Measurements from ENCODE around the gene NUP93.
A peak's percentile ranks its signal among the peaks of the same experiment; 100 is the strongest.

NUP93 gene
- 65.7 to 122 (median 73.3) reads per million in 4 experiments for total RNA-seq

DNA sequence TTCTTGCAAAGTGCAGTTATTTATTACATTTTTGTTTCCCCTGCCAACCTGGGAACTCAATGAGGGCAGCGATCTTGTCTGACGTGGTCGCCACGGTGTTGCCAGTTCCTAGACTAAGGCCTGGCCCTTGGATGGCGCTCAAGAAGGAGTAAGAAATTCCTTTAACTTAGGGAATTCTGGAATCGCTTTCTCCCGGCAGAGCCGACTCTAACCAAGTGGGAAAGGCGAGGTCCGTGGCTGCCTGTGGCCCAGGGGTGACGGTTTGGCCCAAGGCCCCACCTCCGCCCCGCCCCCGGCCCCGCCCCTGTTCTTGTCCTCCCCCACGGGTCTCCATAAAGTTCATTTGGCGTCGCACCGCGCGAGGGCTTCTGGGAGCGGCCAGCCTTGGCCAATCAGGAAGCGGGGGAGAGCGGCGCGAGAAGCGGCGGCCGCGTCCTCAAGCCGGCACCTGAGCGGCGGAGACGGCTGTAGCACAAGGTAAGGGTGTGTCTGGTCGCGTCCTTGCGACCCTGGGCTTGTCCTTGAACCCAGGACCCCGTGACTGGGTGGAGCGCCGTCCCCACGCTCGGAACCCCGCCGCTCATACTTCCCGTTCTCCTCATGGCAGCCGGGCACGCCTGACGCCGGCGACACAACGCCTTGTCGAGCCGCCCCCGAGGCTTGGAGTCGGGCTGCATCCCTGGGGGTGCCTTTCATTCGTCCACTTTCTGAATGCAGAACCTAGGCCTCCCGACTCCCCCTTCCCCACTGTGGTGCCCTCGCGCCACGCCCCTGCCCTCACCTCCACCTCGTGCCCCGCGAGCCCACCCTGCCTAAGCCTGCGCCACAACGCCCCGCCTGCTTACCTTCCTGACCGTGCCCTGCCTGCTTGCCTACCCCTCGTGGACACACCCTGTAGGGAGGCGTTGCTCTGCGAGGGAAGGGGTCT lies at the start of gene NUP93:
TSS of gene NUP93 (plus strand) at position 395 of the 928 bp plus-strand sequence. CDS start 18,119 bp downstream, outside the sequence.
- peak; percentile 90 for DNase-seq

DNA sequence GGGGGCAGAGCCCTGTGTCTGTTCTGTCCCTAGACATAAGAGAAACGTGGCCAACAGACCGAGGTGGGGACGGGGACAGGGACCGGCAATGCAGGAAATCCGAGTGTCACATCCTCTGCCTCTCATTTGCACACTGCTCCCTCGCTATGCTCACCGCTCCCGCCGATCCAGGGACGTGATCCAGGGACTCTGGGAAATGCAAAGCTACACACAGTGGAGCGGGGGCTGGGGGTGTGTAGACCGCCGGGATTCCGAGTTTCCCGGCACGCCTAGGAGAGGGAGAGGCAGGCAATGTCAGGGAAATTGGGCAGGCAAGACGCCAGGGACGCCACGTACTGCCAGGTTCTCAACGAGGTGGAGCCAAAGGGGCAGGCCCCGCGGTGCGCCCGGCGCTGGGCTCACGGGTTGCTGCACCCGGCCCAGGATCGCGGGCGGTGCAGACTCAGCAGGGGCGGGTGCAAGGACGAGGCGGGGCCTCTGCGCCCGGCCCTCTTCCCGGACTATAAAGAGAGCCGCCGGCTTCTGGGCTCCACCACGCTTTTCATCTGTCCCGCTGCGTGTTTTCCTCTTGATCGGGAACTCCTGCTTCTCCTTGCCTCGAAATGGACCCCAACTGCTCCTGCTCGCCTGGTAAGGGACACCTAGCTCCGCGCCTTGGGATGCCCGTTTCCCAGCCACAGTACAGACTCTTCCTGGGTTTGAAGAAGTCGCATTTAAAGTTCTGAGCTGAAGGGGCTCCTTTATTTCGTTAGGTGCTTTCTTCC lies 47.8 kb upstream of the NUP93 start, which contains the start of gene MT1X:
TSS of gene MT1X (plus strand) at position 532 of the 764 bp plus-strand sequence. CDS start at position 603, 71 bp downstream.
- DNase-seq: peak; percentile 74

DNA sequence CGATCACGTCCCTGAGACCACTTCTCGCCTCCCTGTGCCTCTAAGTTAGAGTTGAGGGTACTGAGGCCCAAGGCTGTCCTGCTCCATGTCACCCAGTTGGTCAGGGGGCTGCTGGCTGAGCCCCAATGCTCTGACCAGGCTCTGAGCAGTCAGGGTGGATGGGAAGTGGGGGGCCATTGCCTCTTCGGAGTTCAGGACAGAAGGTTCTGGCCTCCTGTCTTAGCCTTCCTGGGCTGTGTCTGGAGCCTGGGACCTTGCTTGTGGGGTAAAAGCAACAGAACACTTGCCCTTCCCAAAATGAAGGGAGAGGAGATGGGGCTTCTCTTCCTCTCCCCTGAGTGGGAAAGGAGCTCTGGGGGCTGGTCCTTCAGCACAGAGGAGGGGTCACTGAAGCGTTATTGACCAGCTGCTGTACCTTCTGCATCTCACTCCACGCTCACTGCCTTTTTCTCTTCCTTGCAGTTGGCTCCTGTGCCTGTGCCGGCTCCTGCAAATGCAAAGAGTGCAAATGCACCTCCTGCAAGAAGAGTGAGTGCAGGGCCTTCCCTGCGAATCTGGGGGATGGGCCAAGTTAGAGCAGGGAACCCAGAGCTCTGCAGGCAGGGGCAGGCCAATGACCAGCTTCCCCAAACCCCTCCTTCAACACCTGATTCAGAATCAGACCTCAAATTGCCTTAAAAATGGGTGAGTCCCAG lies 47.1 kb upstream of the NUP93 start:
- DNase-seq: no peak

DNA sequence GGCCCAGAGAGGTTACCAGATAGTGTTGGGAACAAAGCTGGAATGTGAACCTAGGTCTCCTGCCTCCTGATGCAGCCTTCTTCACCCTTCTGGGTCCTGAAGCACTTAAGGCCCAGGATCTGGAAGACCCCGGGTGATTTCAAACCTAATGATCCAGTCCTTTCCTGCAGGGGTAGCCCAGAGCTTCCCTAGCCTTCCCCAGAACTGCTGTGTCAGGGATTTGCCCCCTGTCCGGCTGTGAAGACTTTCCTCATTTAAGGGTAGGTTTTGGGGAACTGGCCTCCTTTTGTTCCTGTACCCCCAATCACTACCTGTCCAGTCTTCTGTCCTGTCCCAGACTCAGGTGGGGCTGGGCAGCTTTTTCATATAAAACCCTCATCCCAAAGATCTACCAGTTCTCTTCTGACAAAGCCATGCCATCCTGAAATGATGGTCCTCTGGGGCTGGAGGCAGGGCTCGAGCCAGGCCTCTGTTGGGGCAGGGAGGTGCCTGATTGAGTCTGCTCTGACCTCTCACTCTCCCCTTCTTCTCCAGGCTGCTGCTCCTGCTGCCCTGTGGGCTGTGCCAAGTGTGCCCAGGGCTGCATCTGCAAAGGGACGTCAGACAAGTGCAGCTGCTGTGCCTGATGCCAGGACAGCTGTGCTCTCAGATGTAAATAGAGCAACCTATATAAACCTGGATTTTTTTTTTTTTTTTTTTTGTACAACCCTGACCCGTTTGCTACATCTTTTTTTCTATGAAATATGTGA lies 46.3 kb upstream of the NUP93 start:
- no peak for DNase-seq

DNA sequence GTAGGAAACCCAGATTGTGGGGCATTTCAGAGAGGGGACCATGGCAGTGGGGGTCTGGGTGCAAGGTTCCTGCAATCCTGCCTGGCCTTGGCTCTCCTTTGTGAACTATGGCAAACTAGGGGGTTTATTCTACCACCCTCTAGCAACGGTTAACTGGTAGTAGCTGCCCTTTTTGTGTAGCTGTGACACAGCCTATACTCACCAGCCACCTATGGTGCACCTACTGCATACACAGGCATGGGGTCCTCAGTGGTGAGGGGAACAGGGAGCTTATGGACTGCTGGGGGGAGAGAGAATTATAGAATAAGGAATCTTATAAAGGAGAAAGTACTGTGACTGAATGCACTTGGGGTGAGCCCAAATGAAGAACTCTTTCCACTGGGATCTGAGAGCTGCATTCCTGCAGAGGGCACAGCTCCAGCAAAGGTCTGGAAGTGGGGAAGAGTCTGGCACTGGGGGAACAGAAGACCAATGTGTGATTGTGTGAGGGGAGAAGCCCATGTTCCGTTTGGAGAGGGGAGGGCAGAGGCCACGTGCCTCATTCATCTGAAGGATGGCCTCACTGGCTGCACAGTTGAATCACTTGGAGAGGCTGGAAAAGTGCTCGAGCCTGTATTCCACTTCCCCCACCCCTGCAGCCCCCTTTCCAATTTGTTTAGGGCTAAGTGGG lies 45.5 kb upstream of the NUP93 start:
- no peak for DNase-seq

DNA sequence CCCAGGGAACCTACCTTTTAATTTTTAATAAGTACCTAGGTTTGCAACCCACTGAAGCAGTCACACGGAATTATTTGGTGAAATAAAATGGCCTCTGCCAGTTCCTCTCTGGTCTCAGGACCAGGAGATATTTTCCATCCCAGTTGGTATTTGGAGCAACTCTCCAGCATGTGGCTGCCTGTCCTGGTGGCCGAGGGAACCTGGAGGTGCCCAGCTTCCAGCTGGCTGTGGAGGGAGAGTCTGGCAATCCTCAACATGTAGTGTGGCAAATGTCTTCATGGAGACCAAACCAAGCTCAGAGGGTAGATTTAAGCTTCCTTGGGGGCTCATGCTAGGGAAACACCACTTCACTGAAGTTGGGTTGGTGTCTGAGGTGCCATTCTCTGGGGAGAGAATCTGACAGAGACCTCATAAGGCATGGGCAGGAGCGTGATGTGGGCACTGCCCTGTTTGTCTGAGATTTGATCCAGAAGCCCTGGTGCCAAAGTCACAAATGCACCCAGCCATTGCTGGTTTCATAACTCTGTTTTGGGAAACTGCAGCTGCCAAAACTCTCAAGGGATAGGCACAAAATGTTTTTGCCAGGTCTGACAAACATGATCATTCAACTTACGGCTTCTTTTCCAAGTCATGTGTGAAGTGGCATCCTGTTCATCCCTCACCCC lies 44.9 kb upstream of the NUP93 start:
- DNase-seq: no peak

DNA sequence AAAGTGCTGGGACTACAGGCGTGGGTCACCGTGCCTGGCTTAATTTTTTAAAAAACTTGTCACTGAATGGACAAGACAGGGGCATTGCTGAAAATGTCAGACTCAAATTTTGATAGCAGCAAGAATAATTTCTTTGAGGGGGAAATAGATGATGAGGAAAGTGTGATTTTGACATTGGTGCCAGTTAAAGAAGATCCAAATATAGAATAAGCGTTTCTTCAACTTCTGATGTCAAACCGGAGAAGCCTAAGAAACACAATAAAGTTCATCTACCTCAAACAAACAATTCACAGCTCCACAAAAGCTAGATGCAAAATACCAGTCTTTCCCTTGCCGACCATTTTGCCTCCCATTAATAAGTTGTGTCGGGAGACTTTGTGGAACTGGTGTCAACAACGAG lies 43.2 kb upstream of the NUP93 start:
- no peak for DNase-seq

DNA sequence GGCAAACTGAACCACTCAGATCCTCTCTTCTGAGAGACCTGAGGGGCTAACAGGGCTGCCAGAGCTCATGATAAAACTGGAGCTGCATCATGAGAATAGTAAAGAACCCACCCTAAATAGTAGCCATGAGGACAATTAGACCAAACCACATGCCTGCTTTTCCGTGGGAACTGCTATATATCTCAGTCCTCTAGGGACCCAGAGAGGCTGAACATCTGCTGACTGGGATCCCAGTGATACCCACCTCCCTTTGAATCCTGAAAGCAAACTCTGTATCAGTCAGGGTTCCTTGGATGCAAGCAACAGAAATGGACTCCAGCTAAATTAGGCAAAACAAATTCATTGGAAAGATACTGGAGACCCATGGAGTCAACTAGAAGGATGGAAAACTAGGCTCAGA lies 41.2 kb upstream of the NUP93 start:
- no peak for DNase-seq

DNA sequence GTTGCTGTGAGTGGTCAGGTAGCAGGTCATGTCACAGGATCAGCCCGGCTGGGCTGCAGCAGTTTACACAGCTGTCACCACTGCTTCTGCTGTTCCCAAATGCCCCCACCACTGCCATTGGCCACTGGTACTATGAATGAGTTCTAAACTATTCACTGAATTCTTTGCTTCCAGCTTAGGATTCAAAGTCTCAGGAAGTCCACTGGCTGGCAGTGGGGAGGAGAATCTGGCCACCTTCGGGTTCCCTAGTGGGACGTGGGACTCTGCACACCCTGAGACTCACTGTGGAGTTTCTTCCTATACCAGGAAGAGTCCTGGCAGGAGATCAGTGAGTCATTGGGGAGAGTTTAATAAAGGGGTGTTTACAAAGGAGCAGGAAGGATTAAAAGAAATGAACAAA lies 40.8 kb upstream of the NUP93 start:
- no peak for DNase-seq

DNA sequence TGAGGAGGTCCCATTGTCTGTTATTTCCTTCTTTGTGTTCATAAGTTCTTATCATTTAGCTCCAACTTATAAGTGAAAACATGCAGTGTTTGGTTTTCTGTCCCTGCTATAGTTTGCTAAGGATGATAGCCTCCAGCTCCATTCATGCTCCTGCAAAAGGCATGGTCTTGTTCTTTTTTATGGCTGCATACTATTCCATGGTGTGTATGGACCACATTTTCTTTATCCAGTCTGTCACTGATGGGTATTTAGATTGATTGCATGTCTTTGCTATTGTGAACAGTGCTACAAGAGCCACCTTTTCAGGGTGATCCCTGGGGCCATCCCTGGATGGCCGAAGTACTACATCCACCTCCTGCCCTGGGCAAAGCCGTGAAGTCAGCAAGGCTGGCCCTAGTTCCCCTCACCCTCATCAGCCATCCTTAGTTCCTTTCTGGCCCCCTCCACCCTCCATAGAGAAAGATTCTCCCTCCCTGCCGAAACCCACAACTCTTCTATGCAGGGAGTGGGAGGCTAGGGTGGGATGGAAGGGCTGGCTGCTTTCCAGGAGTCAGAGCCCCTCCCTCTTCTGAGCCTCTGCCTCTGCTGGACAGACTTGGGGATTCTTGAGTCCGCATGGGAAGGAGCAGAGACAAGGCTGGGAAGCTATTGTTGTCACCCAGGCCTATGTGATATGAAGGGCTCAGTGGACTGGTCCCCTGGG lies 39.4 kb upstream of the NUP93 start:
- DNase-seq: no peak

DNA sequence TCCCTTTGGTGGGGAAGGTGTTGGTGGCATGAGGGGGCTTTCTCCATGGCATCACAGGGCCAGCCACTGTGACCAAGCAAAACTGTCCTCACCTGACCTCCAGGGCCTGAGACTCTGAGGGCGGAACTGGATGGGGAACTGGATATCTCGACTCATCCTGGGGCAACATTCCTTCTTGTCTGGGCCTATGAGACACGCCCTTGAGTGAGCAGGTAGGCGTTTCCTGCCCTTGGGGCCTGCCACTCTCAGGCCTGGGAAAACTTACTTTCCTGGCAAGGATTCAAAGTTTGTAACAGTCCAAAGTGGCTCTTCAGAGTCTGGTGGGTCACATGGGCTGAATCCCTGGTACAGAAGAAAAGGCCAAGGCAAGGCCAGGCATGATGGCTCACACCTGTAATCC lies 38.0 kb upstream of the NUP93 start:
- DNase-seq: no peak

DNA sequence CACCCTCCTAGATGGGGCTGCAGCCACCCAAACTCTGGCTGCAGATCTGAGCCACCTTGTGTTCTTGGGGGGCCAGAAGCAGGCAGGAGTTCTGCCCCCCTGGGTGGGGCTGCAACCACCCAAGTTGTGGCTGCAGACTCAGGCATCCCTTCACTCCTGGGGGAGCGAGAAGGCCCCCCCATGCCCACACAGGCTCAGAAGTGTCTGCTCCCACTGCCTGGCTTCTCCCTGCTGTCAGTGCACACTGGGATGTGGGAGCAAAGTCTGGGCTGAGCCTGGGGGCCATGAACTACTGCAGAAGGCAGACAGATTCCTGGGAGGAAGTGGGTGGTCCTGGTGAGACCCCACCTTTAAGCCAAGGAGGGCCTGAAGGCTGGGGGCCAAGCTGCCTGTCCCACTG lies 34.7 kb upstream of the NUP93 start:
- DNase-seq: no peak

DNA sequence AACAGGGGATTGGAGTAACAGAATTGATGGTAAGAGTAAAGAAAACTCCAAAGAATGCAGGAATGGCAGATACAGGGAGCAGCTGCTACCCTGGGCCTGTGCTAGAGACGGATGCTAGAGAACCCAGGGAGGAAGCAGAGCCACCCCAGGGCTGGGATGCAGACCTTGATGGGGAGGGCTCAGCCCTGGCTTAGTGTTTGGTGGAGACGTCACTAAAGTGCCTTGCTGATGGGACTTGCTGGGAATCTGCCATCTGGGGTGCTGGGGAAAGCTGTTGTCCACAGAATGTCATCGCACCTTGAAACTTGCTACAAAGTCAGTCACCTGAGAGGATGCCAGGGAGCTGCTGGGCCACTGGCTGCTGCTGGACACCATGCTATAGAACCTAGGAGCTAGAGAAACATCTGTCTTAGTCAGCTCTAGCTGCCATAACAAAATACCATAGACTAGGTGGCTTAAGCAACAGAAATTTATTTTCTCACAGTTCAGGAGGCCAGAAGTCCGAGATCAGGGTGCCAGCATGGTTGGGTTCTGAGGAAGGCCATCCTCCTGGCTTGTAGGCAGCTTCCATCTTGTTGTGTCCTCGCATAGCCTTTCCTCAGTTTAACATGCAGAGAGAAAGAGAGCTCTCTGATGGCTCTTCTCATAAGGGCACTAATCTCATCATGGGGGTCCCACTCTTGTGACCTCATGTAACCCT lies 32.3 kb upstream of the NUP93 start:
- no peak for DNase-seq

DNA sequence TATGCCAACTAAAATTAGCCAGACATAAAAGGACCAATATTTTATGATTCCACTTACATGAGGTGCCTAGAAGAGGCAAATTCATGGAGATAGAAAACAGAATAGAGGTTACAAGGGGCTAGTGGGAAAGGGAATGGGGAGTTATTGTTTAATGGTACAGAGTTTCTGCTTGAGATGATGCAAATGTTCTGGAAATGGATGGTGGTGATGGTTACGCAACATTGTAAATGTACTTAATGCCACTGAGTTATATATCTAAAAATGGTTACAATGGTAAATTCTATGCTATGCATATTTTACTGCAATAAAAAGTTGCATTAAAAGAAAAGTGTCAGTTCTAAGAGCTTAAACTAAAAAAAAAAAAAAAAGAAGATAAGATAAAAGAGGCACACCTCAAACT lies 29.7 kb upstream of the NUP93 start:
- no peak for DNase-seq

DNA sequence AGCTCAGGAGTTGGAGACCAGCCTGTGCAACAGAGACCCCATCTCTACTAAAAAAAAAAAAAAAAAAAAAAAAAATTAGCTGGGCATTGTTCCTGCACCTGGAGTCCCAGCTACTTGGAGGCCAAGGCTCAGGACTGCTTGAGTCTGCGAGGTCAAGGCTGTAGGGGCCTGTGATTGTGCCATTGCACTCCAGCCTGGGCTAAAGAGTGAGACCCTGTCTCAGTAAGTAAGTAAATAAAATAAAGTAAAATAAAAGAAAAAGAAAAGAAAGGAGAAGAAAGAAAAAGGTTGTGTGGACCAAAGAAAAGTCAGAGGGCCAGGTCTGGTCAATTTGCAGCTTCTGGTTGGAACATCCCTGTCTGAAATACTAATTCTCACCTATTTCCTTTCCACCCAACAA lies 29.3 kb upstream of the NUP93 start:
- DNase-seq: no peak

DNA sequence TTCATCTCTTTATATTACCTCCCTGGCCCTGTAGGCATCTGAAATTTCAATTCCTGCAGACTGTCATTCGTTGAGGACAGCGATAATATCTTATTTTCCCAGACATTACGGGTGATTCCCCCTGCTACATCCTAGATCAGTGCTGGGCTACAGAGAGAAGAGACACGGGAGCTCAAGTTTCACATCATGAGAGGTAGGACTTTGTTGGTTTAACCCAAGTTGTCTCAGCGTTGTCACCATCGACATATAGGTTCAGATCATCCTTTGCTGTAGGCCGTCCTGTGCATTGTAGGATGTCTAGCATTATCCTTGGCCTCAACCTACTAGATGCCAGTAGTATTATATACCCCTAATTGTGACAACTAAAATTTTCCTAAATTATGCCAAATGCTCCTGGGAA lies 28.4 kb upstream of the NUP93 start:
- DNase-seq: no peak

DNA sequence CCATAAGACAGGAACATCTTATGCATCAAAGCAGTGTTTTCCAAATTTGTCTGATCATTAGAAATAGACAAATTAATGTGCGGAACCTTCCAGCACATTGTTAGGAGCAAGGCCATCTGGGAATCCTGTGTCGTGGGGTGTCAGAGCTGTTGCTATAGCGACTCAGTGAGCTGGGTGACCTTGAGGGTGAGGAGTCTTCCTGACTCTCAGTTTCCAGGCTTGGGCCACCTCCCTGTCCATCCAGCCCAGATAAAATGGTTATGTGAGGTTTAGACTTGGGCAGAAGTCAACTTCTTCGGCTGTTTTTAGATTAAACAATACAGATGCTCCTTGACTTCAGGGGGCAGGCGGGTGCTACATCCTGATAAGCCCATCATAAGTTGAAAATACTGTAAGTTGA lies 27.1 kb upstream of the NUP93 start:
- DNase-seq: no peak

DNA sequence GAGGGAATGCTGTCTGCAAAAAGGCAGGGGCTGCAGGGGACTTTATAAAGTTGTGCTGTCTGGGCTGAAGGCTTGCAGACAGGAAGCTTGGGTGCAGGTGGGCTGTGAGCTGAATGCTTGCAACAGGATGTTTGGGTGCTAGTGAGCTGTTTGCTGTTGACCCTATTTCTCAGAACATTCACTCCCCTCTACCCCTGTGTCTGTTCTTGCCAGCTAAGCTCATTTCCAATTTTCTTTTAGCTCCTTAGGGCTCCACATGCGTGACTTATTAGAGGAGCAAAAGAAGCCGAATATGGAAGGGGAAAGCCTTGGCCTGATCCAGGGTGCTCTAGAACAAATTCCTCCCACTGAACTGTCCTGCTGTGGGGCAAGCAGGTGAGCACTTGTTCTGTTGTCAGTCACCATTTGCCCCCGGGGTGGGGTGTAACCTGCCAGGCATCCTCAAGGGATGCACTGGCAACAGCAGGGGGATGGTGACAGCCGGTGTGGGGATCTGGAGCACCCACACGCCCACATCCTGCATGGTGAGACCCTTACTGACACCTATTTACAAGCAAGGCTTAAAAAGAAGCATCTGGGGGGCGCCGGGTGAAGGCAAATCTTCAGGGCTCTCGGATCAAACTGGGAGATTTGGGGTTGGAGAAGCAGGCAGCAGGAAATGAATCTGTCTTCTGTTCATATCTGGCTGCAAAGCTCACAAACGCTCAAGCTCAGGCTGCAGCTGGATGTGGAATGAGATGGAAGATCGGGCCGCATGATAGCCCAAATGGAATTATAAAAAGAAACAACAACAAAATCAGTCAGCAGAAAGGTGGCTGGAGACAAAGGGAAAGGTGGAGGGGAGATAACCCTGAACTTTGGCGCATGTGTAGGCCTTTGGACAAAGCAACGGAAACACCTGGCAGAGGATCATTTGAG lies 21.1 kb upstream of the NUP93 start:
- no peak for DNase-seq

Measured in effector CD8-positive, alpha-beta T cell (primary cell).